IMR-90 (cell line): ENCODE measurements around the gene HNRNPU. TPM values are rescaled to one million over a fixed set of nuclear protein-coding genes. Genes with fewer than 3 reads are reported as not detected.

Source experiments
- ATAC-seq: fragments of 200-7000 bp; cut with Tn5 transposase; 2 replicates; pipeline ENCODE4 v1.9.1; 2020; ENCODE audit warnings: low read depth, mild to moderate bottlenecking, moderate library complexity
- BruUV-seq: library from RNA; stranded (reverse); fragments of 400-500 nt; replicated peaks from 2 replicates; lab custom pipeline; 2021; lab: Mats Ljungman, UMichigan
- CTCF ChIA-PET: fragments of 300-600 bp; formaldehyde crosslinking; extraction: SDS; loops from one replicate; lab custom pipeline; 2021; ENCODE audit warnings: antibody characterized with exemption; lab: Yijun Ruan, JAX
- POLR2A ChIA-PET: fragments of 300-600 bp; sonication (Branson Sonifier 250); formaldehyde crosslinking; loops from one replicate; lab custom pipeline; 2022; ENCODE audit warnings: antibody characterized with exemption; ENCODE audit not compliant: unreplicated experiment; lab: Charles Lee
- DNase-seq: peaks from one replicate; pipeline ENCODE4 v3.0.0; 2013
- H2AFZ ChIP-seq: replicated peaks from 2 replicates; pipeline ENCODE3; 2013; ENCODE audit warnings: low read length, mild to moderate bottlenecking; ENCODE audit not compliant: poor library complexity
- H2AK5ac ChIP-seq: 2 replicates; pipeline ENCODE4 v1.6.1; 2013; ENCODE audit warnings: low read depth, low read length, inconsistent platforms
- H2AK9ac ChIP-seq: replicated peaks from 2 replicates; pipeline ENCODE3; 2013; ENCODE audit warnings: mild to moderate bottlenecking, low read depth, low read length, moderate library complexity; ENCODE audit not compliant: poor library complexity
- H2BK120ac ChIP-seq: 2 replicates; pipeline ENCODE4 v1.6.1; 2013; ENCODE audit warnings: low read depth, low read length, inconsistent platforms
- H2BK15ac ChIP-seq: 3 replicates; pipeline ENCODE4 v1.6.1; 2013; ENCODE audit warnings: low read depth, low read length, inconsistent platforms
- H2BK20ac ChIP-seq: 2 replicates; pipeline ENCODE4 v1.6.1; 2013; ENCODE audit warnings: low read depth, mild to moderate bottlenecking, inconsistent platforms, low read length, moderate library complexity
- H2BK5ac ChIP-seq: 2 replicates; pipeline ENCODE4 v1.6.1; 2013; ENCODE audit warnings: mild to moderate bottlenecking, low read depth, low read length, inconsistent platforms; ENCODE audit not compliant: poor library complexity, severe bottlenecking
- H3K14ac ChIP-seq: replicated peaks from 2 replicates; pipeline ENCODE4 v1.6.1; 2013; ENCODE audit warnings: low read depth, low read length, inconsistent platforms
- H3K18ac ChIP-seq: 2 replicates; pipeline ENCODE4 v1.6.1; 2013; ENCODE audit warnings: low read depth, low read length, control low read depth
- H3K23ac ChIP-seq: 2 replicates; pipeline ENCODE4 v1.6.1; 2013; ENCODE audit warnings: low read depth, low read length, inconsistent platforms
- H3K27ac ChIP-seq: 2 replicates; pipeline ENCODE4 v1.5.1; 2013; ENCODE audit warnings: mild to moderate bottlenecking, control low read depth, low read length; ENCODE audit not compliant: insufficient read depth
- H3K27me3 ChIP-seq: 2 replicates; pipeline ENCODE4 v1.6.1; 2013; ENCODE audit warnings: low read length; ENCODE audit not compliant: control insufficient read depth, insufficient read depth
- H3K36me3 ChIP-seq: 2 replicates; pipeline ENCODE4 v1.6.1; 2013; ENCODE audit warnings: low read length, mixed read lengths; ENCODE audit not compliant: control insufficient read depth, insufficient read depth
- H3K4ac ChIP-seq: 2 replicates; pipeline ENCODE4 v1.6.1; 2013; ENCODE audit warnings: low read depth, low read length, inconsistent platforms
- H3K4me1 ChIP-seq: 2 replicates; pipeline ENCODE4 v1.6.1; 2013; ENCODE audit warnings: low read length, mixed read lengths; ENCODE audit not compliant: control insufficient read depth, insufficient read depth
- H3K4me2 ChIP-seq: 2 replicates; pipeline ENCODE4 v1.6.1; 2013; ENCODE audit warnings: low read depth, mild to moderate bottlenecking, control low read depth, low read length, moderate library complexity
- H3K4me3 ChIP-seq: 2 replicates; pipeline ENCODE4 v1.5.1; 2013; ENCODE audit warnings: low read depth, mild to moderate bottlenecking, control low read depth, low read length, moderate library complexity; ENCODE audit not compliant: insufficient read depth
- H3K56ac ChIP-seq: 2 replicates; pipeline ENCODE4 v1.6.1; 2013; ENCODE audit warnings: low read length, inconsistent platforms; ENCODE audit not compliant: insufficient read depth; ENCODE audit errors: extremely low read depth
- H3K79me1 ChIP-seq, 2 experiments: 2 replicates each; pipeline ENCODE4 v1.6.1; 2013; ENCODE audit warnings: low read length in 2 of 2, inconsistent platforms in 1 of 2, low read depth in 1 of 2
- H3K9ac ChIP-seq: 2 replicates; pipeline ENCODE4 v1.6.1; 2013; ENCODE audit warnings: low read depth, low read length, control low read depth
- H3K9me1 ChIP-seq: 2 replicates; pipeline ENCODE4 v1.6.1; 2013; ENCODE audit warnings: low read length, inconsistent platforms; ENCODE audit not compliant: insufficient read depth
- H3K9me3 ChIP-seq: 2 replicates; pipeline ENCODE4 v1.6.1; 2013; ENCODE audit warnings: low read length; ENCODE audit not compliant: control insufficient read depth, insufficient read depth
- H4K20me1 ChIP-seq: 2 replicates; pipeline ENCODE4 v1.6.1; 2013; ENCODE audit warnings: low read length, inconsistent platforms; ENCODE audit not compliant: insufficient read depth
- H4K5ac ChIP-seq: 2 replicates; pipeline ENCODE4 v1.6.1; 2013; ENCODE audit warnings: mild to moderate bottlenecking, low read depth, low read length, control low read depth
- H4K8ac ChIP-seq, 2 experiments: 2 replicates each; pipeline ENCODE4 v1.6.1; 2013; ENCODE audit warnings: low read depth in 2 of 2, low read length in 2 of 2, control low read depth in 1 of 2, inconsistent platforms in 1 of 2
- H4K91ac ChIP-seq: 2 replicates; pipeline ENCODE4 v1.6.1; 2013; ENCODE audit warnings: low read depth, low read length, inconsistent platforms; ENCODE audit not compliant: insufficient read depth
- ELK1 ChIP-seq: fragments of 150-350 bp; IDR thresholded peaks from 2 replicates; pipeline ENCODE4 v1.6.1; 2016; ENCODE audit warnings: low read depth, mild to moderate bottlenecking, low read length, moderate library complexity, borderline replicate concordance
- FOS ChIP-seq: fragments of 150-350 bp; IDR thresholded peaks from 2 replicates; pipeline ENCODE4 v1.6.1; 2016; ENCODE audit warnings: low read depth, low read length
- MAFK ChIP-seq: IDR thresholded peaks from 2 replicates; pipeline ENCODE4 v1.6.1; 2012; ENCODE audit warnings: low read depth, low read length, improper control_type of control experiment
- MAZ ChIP-seq: IDR thresholded peaks from 2 replicates; pipeline ENCODE4 v1.6.1; 2012; ENCODE audit warnings: low read depth, mild to moderate bottlenecking, low read length, improper control_type of control experiment, moderate library complexity, borderline replicate concordance
- NFE2L2 ChIP-seq: fragments of 150-350 bp; IDR thresholded peaks from 2 replicates; pipeline ENCODE4 v1.6.1; 2016; ENCODE audit warnings: low read depth, mild to moderate bottlenecking, low read length
- POLR2A ChIP-seq: IDR thresholded peaks from 2 replicates; pipeline ENCODE4 v1.6.1; 2012; ENCODE audit warnings: mild to moderate bottlenecking, low read depth, low read length
- RCOR1 ChIP-seq: IDR thresholded peaks from 2 replicates; pipeline ENCODE4 v1.6.1; 2012; ENCODE audit warnings: mild to moderate bottlenecking, low read length, improper control_type of control experiment; ENCODE audit not compliant: insufficient replicate concordance
- RFX5 ChIP-seq: IDR thresholded peaks from 2 replicates; pipeline ENCODE4 v1.8.0; 2012; ENCODE audit warnings: low read depth, mild to moderate bottlenecking, low read length, moderate library complexity
- SMC3 ChIP-seq: fragments of 150-350 bp; IDR thresholded peaks from 2 replicates; pipeline ENCODE4 v1.6.1; 2016; ENCODE audit warnings: low read depth, mild to moderate bottlenecking, antibody characterized with exemption, low read length, moderate library complexity
- USF2 ChIP-seq: fragments of 150-350 bp; IDR thresholded peaks from 2 replicates; pipeline ENCODE4 v1.6.1; 2017; ENCODE audit warnings: mild to moderate bottlenecking, antibody characterized with exemption, low read length, low read depth
- WGBS, 2 experiments: methylation state at CpG; one replicate each; pipeline versions ENCODE4 v1.1.5 to v1.1.7; 2013; ENCODE audit warnings: missing lambda C conversion rate in 2 of 2; ENCODE audit not compliant: insufficient read length in 1 of 2; ENCODE audit errors: extremely low coverage in 2 of 2; 5-methylcytosine and 5-hydroxymethylcytosine counted together
- dilution Hi-C: fragments of 300-500 bp; cut with HindIII; formaldehyde crosslinking; loops from one replicate; pipeline ENCODE4 v1.14.3; 2018; ENCODE audit warnings: low sequenced_read_pairs; ENCODE audit not compliant: unreplicated experiment
- in situ Hi-C: fragments of 300-500 bp; cut with MboI; formaldehyde crosslinking; loops from 3 replicates; pipeline ENCODE4 v1.14.3; 2019; ENCODE audit warnings: low sequenced_read_pairs, inconsistent platforms, mixed read lengths
- intact Hi-C: fragments of 100-400 bp; cut with micrococcal nuclease; formaldehyde crosslinking; loops from 2 replicates; pipeline ENCODE4 v1.10.0; 2022
- polyA plus RNA-seq, 3 experiments: library from polyadenylated mRNA; depleted of rRNA; stranded (reverse); fragments of >200 nt; gene quantifications; 2 replicates each; pipeline ENCODE4 v1.2.3, GENCODE V29; 2012; ENCODE audit warnings: low replicate concordance in 1 of 3
- total RNA-seq: library from RNA; depleted of rRNA; stranded (reverse); fragments of >200 nt; gene quantifications from 2 replicates; pipeline ENCODE4 v1.2.3, GENCODE V29; 2012

Gene HNRNPU
- total and polyA plus RNA-seq, 2 of the 4 experiments (the other 2 are of a cell fraction): 151 to 169 TPM

GRCh38 chr1:244826712-244827111 lies 37.6 kb downstream of the HNRNPU start:
- Histone ChIP-seq H4K20me1 (no peaks in the 10 kb centered on the region), H3K79me1 (no peaks in the 10 kb centered on the region), H3K4me3 (no peak overlapping the region), H4K8ac (no peak overlapping the region), H2BK120ac (no peak overlapping the region), H3K27ac (no peak overlapping the region), H3K36me3 (no peaks in the 10 kb centered on the region), H3K56ac (no peak overlapping the region), H3K4me1 (no peaks in the 10 kb centered on the region), H3K4ac (no peak overlapping the region), H2AK9ac (no peak overlapping the region), H4K91ac (no peak overlapping the region), H2BK15ac (no peak overlapping the region), H4K5ac (no peak overlapping the region), H3K18ac (no peak overlapping the region), H3K4me2 (no peak overlapping the region), H3K23ac (no peak overlapping the region), H3K9me1 (no peaks in the 10 kb centered on the region), H2AK5ac (no peak overlapping the region), H3K9ac (no peak overlapping the region), H3K14ac (no peak overlapping the region), H2BK5ac (no peak overlapping the region), H2AFZ (no peak overlapping the region), H2BK20ac (no peak overlapping the region), H3K27me3 (no peaks in the 10 kb centered on the region; the same call in 1 of the 2 replicates), H3K9me3 (no peaks in the 10 kb centered on the region)
- dilution Hi-C loops (no loop called here), in situ Hi-C loops (no loop called here), intact Hi-C loops (no loop called here)
- DNase-seq (no peak), ATAC-seq (no peak)
- WGBS, 2 experiments: 60% methylated on average over 1 of the region's 4 CpGs; no CpG with 5 or more reads in 1 of the 2 experiments
- no TSS peak for BruUV-seq
- CTCF ChIA-PET: no interaction called here
- TF ChIP-seq NFE2L2 (no peak), MAZ (no peak), MAFK (no peak), POLR2A (no peak), RCOR1 (no peak), SMC3 (no peak), ELK1 (no peak), USF2 (no peak), FOS (no peak), RFX5 (no peak)
- POLR2A ChIA-PET: no interaction called here
